Type B pancreatic cell (in vitro differentiated cells): Measurements from ENCODE around the gene LOC128125822.

ENCODE experiments used
- DNase-seq: peaks from one replicate; pipeline ENCODE4 v3.0.0; 2021; ENCODE audit warnings: mixed read lengths; ENCODE audit not compliant: unreplicated experiment; ENCODE audit errors: extremely low spot score
- H3K27ac Mint-ChIP-seq: 2 replicates; pipeline ENCODE4 v1.8.0; 2021; ENCODE audit warnings: mild to moderate bottlenecking, mixed read lengths
- H3K27me3 Mint-ChIP-seq: 2 replicates; pipeline ENCODE4 v1.8.0; 2021; ENCODE audit warnings: mixed read lengths
- H3K36me3 Mint-ChIP-seq: 2 replicates; pipeline ENCODE4 v1.8.0; 2021; ENCODE audit warnings: mixed read lengths
- H3K4me1 Mint-ChIP-seq: one replicate; pipeline ENCODE4 v1.8.0; 2021; ENCODE audit warnings: mixed read lengths; ENCODE audit not compliant: unreplicated experiment
- H3K4me3 Mint-ChIP-seq: 2 replicates; pipeline ENCODE4 v1.8.0; 2021; ENCODE audit warnings: mild to moderate bottlenecking, mixed read lengths
- H3K9me3 Mint-ChIP-seq: 2 replicates; pipeline ENCODE4 v1.8.0; 2021; ENCODE audit warnings: mixed read lengths
- TF ChIP-seq, protein P1 (sequence below): fragments of 200-600 bp; sonication (generic); conservative IDR thresholded peaks from 2 replicates; pipeline ENCODE4 v1.5.0; 2021; ENCODE audit warnings: antibody characterized with exemption, mild to moderate bottlenecking

Gene LOC128125822

DNA sequence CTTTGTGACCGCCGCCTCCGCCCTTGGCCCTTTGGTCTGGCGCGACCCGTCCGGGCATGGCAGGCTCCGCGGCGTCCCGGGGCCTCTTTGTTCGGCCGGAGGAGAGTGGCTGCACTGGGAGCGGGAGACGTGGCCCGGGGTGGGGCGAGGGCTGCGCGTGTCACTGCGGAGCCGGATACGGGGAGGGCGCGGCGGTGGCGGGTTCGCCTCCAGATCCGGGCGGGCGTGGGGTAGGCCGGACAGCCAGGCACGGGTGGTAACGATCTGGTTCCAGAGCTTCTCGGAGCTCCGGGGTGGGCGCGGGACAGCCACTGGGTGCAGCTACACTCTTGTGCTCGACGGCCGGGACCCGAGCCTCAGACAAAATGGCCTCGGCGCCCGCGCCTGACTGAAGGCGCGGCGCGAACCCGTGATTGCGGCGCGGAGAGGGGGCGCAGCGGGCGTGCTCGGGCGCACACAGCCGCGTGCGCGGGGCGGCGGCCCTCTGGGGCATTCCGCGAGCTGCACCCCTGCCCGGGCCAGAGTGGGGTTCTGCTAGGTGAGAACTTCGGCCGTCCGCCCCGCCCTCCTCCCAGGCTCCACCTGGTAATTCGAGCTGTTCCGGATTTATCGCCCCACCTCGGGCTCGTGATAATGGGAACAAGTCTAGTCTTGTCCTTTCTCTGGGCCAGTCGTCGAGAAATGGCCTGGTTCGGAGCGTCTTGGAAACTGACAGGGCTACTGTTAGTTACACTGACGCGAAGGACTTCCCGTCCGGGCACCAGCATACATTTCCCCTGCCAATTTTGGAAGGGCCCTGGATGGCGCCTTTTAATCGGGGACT lies 1.0 kb downstream of the LOC128125822 start:
- Mint-ChIP-seq H3K27ac (peak overlapping the region; percentile 98), H3K4me3 (peak overlapping the region; percentile 97), H3K36me3 (peaks cover 22% of the 10 kb centered on the region), H3K9me3 (no peaks in the 10 kb centered on the region), H3K27me3 (no peaks in the 10 kb centered on the region), H3K4me1 (peaks cover 24% of the 10 kb centered on the region)
- TF ChIP-seq, protein P1, sequence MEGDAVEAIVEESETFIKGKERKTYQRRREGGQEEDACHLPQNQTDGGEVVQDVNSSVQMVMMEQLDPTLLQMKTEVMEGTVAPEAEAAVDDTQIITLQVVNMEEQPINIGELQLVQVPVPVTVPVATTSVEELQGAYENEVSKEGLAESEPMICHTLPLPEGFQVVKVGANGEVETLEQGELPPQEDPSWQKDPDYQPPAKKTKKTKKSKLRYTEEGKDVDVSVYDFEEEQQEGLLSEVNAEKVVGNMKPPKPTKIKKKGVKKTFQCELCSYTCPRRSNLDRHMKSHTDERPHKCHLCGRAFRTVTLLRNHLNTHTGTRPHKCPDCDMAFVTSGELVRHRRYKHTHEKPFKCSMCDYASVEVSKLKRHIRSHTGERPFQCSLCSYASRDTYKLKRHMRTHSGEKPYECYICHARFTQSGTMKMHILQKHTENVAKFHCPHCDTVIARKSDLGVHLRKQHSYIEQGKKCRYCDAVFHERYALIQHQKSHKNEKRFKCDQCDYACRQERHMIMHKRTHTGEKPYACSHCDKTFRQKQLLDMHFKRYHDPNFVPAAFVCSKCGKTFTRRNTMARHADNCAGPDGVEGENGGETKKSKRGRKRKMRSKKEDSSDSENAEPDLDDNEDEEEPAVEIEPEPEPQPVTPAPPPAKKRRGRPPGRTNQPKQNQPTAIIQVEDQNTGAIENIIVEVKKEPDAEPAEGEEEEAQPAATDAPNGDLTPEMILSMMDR: no peak
- peak; percentile 82 for DNase-seq

DNA sequence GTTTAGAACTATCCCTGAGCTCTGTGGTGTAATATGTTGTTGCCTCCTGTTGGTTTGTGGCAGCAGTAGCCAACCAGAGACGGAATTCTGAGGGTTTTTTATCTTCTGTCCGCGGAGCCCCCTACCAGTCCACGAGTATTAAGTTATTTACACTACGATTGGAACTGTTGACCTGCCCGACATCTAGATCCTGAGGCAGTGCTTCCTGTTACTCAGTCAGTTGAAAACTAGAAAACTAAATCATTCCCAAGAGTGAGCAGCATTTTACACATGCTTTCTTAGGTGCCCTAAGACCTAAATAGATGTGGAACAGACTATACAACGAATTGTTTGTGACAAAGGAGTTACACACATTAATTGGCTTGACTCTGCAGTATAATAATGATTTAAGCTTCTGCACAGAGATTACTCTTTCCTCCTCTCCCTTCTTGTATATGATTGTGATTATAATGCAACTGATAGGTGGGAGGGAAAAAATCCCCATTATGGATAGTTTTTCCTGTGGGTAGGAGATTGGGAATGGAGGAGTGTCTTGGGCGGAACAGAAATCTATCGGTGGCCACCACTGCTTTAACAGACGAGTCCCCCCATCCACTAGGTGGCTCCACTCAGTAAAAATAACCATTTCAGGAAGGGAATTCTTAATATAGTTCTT lies 1.7 kb downstream of the LOC128125822 start:
- peaks cover 24% of the 10 kb centered on the region for H3K4me1 Mint-ChIP-seq
- no peaks in the 10 kb centered on the region for H3K9me3 Mint-ChIP-seq
- H3K27ac Mint-ChIP-seq: peak overlapping the region; percentile 98
- no peak for DNase-seq
- H3K27me3 Mint-ChIP-seq: no peaks in the 10 kb centered on the region
- TF ChIP-seq, protein P1: peak; percentile 82
- H3K36me3 Mint-ChIP-seq: peaks cover 22% of the 10 kb centered on the region
- H3K4me3 Mint-ChIP-seq: peak overlapping the region; percentile 97

DNA sequence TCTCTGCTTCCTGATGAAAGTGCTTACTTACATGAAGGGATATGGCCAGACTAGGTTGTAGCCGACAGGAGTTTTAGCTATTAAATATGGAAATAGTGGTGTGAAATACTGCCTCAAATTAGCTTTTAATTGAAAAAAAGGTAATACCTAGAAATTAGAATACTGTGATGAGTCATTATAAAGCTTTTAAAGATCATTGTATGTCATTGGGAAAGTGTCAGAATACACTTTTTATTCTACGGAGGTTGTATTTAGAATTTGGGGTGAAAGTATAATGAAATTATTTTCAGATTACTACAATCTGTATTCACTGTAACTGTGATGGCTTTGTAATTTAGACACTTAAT lies 2.2 kb downstream of the LOC128125822 start:
- no peak for DNase-seq
- Mint-ChIP-seq H3K27me3 (no peaks in the 10 kb centered on the region), H3K9me3 (no peaks in the 10 kb centered on the region), H3K27ac (peak overlapping the region; percentile 98), H3K36me3 (peaks cover 22% of the 10 kb centered on the region), H3K4me1 (peaks cover 24% of the 10 kb centered on the region), H3K4me3 (peak overlapping the region; percentile 97)
- TF ChIP-seq, protein P1: peak; percentile 7

DNA sequence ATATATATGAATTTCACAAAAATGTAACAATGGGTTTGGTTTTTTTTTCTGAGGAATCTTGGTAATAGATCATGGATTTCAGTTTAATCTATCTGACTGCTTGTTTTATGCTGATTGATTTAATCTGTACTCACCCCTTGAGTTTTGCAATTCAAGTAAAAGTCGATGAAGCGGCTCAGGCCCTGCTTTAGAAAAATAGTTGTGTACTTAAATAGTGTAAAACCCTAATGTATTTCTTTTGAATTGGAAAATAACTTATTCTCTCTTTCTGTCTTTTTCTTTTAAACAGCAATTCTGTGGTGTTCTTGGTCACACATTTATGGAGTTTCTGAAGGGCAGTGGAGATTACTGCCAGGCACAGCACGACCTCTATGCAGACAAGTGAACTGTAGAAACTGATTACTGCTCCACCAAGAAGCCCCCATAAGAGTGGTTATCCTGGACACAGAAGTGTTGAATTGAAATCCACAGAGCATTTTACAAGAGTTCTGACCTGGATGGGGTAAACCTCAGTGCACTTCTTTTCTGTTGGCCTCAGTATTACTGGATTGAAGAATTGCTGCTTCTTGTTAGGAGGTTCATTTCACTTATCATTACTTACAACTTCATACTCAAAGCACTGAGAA lies 4.0 kb downstream of the LOC128125822 start:
- Mint-ChIP-seq H3K27ac (peak overlapping the region; percentile 57), H3K27me3 (no peaks in the 10 kb centered on the region), H3K4me1 (peaks cover 23% of the 10 kb centered on the region), H3K4me3 (peak overlapping the region; percentile 74), H3K9me3 (no peaks in the 10 kb centered on the region), H3K36me3 (peaks cover 38% of the 10 kb centered on the region)
- no peak for DNase-seq
- TF ChIP-seq, protein P1: no peak

DNA sequence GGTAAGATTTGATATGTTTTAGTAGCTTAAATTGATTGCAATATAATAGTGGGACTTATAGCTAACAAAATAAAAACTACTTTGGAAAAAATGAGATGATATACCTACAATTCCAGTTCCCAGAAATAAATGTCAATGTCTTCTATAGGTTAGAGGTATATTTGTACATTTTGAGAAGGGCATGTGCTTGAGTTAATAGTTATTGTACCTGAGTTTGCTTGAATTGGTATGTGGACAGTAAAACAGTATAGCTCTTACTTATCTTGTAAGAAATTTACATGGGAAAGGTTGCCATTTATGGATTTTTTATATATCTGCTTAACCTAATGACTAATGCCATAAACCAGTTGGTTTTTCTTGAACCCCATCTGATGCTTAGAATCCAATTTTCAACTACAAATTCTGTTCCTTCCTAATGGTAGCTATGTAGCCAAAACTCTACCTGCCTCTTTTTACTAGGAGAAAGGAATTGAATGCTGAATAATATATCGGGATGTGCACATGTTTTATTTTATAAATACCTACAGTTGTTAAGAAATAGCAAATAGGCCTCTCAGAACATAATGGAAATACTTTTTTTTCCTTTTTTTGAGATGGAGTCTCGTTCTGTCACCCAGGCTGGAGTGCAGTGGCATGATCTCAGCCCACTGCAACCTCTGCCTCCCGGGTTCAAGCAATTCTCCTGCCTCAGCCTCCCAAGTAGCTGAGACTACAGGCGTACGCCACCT lies 4.9 kb downstream of the LOC128125822 start:
- H3K27ac Mint-ChIP-seq: peak overlapping the region; percentile 57
- peak overlapping the region; percentile 74 for H3K4me3 Mint-ChIP-seq
- TF ChIP-seq, protein P1: no peak
- no peaks in the 10 kb centered on the region for H3K9me3 Mint-ChIP-seq
- DNase-seq: no peak
- H3K4me1 Mint-ChIP-seq: peaks cover 16% of the 10 kb centered on the region
- peaks cover 43% of the 10 kb centered on the region for H3K36me3 Mint-ChIP-seq
- no peaks in the 10 kb centered on the region for H3K27me3 Mint-ChIP-seq
